HG03378 (cell line): Measurements from ENCODE around the gene PDXP.
"Not testable (repeated sequence)": the region's sequence is repeated elsewhere in the genome, so short reads cannot be mapped to it uniquely, and the experiment has no call there.

Experiments
- ATAC-seq: cut with Tn5 transposase; IDR thresholded peaks from one replicate; pipeline ENCODE4 v1.9.1; 2021; ENCODE audit warnings: mild to moderate bottlenecking, moderate library complexity; ENCODE audit not compliant: unreplicated experiment

Gene PDXP

GRCh38 chr22:37672920-37673455 is 14.5 kb downstream of the PDXP start:
- ATAC-seq = no peak

GRCh38 chr22:37674248-37674647 is 15.7 kb downstream of the PDXP start:
- no peak for ATAC-seq

GRCh38 chr22:37674951-37675929 is 16.7 kb downstream of the PDXP start, which contains the start of gene LGALS1:
Gene LGALS1, plus strand, starts transcription at chr22:37675636. Its CDS starts 67 bp downstream, at chr22:37675703.
- ATAC-seq = no peak

DNA sequence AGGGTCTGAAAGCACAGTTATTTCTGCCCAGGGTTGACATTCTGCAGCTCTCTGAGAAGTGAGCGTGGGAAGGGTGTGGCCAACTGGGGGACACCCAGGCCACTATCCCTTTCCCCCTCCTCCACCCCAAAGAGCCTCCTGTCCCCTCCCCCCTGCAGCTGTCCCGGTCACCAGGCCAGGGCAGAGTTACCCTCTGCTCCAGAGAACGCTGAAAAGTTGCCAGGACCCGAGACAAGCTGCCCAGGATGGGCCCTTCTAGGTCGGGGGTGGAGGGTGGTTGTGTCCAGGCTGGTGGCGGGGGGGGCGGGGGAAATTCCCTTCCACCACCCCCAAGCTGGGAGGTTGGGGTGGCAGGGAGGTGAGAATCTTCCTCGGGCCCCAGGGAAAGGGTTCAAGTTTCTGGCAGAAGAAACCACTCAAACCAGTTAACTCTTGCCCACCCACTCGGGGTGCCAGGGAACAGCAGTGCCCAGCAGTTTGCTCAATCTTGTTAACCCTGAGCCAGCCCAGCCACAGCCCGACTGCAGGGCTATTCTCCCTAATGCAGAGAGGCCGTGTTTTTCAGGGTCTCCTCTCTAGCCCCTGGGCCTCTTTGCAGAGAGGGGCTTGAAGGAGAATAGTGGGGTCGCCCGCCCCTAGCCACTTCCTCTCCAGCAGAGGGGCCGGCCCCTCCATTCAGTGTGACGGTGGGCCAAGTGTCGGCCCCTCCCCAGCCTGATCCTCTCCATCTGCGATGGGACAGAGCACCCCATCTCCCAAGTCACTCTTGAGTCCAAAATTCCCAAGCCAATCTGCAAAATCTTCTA is 17.6 kb downstream of the PDXP start:
- ATAC-seq = no peak

- peak; percentile 39 for ATAC-seq
Observed at GRCh38 chr22:37676736-37677492, 18.4 kb downstream of the PDXP start.

GRCh38 chr22:37677493-37677974 is 19.0 kb downstream of the PDXP start:
- no peak for ATAC-seq

DNA sequence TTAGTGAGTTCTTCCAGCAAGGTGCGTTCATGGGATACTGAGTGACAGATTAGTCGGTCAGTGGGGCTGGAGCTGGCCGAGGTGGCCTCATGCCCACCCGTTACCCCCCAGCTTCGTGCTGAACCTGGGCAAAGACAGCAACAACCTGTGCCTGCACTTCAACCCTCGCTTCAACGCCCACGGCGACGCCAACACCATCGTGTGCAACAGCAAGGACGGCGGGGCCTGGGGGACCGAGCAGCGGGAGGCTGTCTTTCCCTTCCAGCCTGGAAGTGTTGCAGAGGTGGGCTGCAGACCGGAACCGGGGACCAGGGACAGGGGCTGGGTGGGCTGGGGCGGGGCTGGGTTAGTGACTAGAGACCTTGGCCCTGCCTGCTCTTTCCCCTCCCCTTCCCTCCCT is 19.8 kb downstream of the PDXP start:
- ATAC-seq = no peak

DNA sequence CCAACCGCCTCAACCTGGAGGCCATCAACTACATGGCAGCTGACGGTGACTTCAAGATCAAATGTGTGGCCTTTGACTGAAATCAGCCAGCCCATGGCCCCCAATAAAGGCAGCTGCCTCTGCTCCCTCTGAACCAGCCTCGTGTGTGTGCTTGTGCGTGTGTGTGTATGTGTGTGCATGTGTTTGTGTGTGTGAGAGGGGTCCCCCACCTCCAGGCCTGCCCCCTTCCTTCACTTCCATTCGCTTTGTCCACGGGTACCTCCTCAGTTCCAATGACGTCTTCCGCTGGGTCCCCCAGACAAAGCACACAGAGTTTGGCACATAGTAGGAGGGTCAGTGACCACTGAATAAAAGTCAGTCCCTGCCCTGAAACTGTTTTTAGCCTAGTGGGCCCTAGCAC is 21.1 kb downstream of the PDXP start:
- no peak for ATAC-seq

DNA sequence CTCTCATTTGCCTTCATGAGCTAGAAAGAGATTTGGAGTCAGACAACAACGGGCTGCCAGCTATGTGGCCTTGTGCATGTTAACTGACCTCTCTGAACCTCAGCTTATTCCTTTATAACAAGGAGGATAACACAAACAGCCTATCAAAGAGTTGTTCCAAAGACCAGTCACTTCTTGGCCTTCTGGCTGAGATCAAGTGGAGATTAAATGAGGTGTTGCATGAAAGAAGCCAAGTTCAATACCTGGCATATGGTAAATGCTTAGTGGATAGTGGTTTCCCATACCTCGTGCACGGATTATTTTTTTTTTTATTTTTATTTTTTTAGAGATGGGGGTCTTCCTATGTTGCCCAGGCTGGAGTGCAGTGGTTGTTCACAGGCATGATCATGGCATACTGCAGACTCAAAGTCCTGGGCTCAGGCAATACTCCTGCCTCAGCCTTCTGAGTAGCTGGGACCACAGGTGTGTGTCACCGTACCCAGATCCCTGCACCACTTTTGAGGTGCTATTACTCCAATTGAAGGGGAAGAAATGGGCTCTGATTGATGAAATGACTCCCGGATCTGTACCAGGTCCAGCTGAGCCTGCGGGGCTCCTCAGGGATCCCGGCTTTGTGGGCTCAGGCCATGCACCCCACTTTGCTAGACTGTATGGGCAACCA is 21.8 kb downstream of the PDXP start:
- ATAC-seq = no peak

GRCh38 chr22:37681001-37681424 is 22.5 kb downstream of the PDXP start:
- no peak for ATAC-seq

GRCh38 chr22:37681556-37682049 is 23.1 kb downstream of the PDXP start:
- ATAC-seq = no peak

GRCh38 chr22:37684803-37685615 is 26.5 kb downstream of the PDXP start:
- no peak for ATAC-seq

GRCh38 chr22:37686002-37686982 is 27.8 kb downstream of the PDXP start, which contains the start of gene NOL12:
Gene NOL12, plus strand, starts transcription at chr22:37686343. Its CDS starts 50 bp downstream, at chr22:37686393.
- no peak for ATAC-seq

DNA sequence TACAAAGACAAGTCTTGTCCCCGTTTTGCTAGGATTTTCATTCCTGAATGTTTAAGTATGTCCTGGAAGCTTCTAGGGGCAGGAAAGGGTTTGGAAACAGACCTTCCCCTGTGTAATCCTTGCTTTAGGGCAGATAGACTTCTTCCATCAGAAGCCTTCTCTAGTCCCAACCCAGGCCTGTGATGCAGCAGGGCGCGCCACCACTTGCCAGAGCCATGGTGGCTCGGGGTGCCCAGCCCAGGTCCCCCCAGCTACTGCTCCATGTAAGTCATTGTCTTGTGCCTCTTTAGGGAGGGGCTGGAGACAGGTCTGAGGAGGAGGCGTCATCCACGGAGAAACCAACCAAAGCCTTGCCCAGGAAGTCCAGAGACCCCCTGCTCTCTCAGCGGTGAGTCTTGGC is 31.9 kb downstream of the PDXP start:
- ATAC-seq = no peak

- ATAC-seq = no peak
Observed at GRCh38 chr22:37690901-37691504, 32.5 kb downstream of the PDXP start.

DNA sequence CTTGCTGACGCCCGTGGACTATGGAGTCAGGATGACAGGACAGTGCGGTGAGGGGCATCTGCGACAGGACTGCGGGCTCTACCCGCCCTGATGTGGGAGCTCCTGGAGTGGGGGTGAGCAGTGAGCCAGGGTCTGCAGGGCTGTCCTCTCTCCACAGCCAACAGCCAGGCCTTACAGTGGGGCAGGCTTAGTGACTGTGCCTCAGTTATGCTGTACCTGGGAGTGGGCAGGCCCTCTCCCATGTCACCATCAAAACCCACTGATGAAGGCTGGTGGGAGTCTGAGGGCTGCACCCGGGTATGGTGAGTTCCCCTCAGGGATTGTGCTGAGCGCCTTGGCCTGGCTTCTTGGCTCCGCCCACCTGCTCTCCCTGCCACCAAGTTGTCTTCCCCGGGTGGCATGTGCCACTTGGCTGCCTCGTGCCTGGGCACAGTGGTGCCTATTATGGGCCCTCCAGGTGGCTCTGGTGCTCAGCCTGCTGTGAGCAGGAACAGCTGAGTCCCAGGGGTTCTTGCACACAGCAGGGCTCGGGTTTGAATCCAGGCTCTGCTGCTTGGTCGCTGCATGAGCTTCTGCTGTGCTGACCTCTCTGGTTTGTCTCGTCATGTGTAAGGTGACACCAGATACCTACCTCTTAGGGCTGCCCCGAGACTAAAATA is 34.2 kb downstream of the PDXP start:
- ATAC-seq = no peak

DNA sequence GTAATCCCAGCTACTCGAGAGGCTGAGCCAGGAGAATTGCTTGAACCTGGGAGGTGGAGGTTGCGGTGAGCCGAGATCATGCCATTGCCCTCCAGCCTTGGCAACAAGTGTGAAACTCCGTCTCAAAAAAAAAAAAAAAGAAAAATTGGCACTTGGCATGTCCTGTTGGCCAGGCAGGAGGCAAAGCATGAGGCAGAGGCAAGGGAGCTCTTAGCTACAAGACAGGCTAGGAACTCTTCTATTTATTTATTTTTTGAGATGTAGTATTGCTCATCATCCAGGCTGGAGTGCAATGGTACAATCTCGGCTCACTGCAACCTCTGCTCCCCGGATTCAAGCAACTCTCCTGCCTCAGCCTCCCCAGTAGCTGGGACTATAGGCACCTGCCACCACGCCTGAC is 35.6 kb downstream of the PDXP start:
- ATAC-seq = not testable (repeated sequence)
